MCF 10A (cell line): ENCODE data around the gene RNF14. TPM values are rescaled to one million over a fixed set of nuclear protein-coding genes. Genes with fewer than 3 reads are reported as not detected.

Source experiments
- BruUV-seq: library from RNA; stranded (reverse); fragments of 400-500 nt; replicated peaks from 2 replicates; lab custom pipeline; 2021; lab: Mats Ljungman, UMichigan
- CTCF ChIA-PET: fragments of 300-600 bp; sonication (Branson Sonifier 250); formaldehyde crosslinking; extraction: SDS; loops from one replicate; lab custom pipeline; 2021; ENCODE audit warnings: antibody characterized with exemption, inconsistent platforms; lab: Yijun Ruan, JAX
- POLR2A ChIA-PET: fragments of 300-600, 350-650 bp; sonication (Branson Sonifier 250); formaldehyde crosslinking; extraction: SDS; loops from one replicate; lab custom pipeline; 2020; ENCODE audit warnings: antibody characterized with exemption, inconsistent platforms; lab: Yijun Ruan, JAX
- DNase-seq: peaks from one replicate; pipeline ENCODE4 v3.0.0-alpha.2; 2018; ENCODE audit not compliant: unreplicated experiment
- H3K27ac Mint-ChIP-seq: one replicate; pipeline ENCODE4 v1.8.0; 2022; ENCODE audit warnings: mild to moderate bottlenecking, low read depth, mixed read lengths; ENCODE audit not compliant: unreplicated experiment
- H3K27me3 Mint-ChIP-seq: one replicate; pipeline ENCODE4 v1.8.0; 2022; ENCODE audit warnings: mixed read lengths; ENCODE audit not compliant: insufficient read depth, unreplicated experiment
- H3K36me3 Mint-ChIP-seq: one replicate; pipeline ENCODE4 v1.8.0; 2022; ENCODE audit warnings: mild to moderate bottlenecking, moderate library complexity, mixed read lengths; ENCODE audit not compliant: insufficient read depth, unreplicated experiment
- H3K4me1 Mint-ChIP-seq: one replicate; pipeline ENCODE4 v1.8.0; 2022; ENCODE audit warnings: mixed read lengths; ENCODE audit not compliant: insufficient read depth, unreplicated experiment
- H3K4me3 Mint-ChIP-seq: one replicate; pipeline ENCODE4 v1.8.0; 2022; ENCODE audit warnings: mild to moderate bottlenecking, moderate library complexity, mixed read lengths; ENCODE audit not compliant: unreplicated experiment
- H3K9me3 Mint-ChIP-seq: one replicate; pipeline ENCODE4 v1.8.0; 2022; ENCODE audit warnings: mixed read lengths; ENCODE audit not compliant: unreplicated experiment
- CTCF ChIP-seq: fragments of 200-600 bp; IDR thresholded peaks from one replicate; pipeline ENCODE4 v1.8.0; 2022; ENCODE audit warnings: antibody characterized with exemption, mild to moderate bottlenecking; ENCODE audit not compliant: unreplicated experiment
- intact Hi-C: fragments of 100-400 bp; cut with micrococcal nuclease; formaldehyde crosslinking; loops from 2 replicates; pipeline ENCODE4 v1.14.1; 2022
- total RNA-seq: library from RNA; stranded (reverse); gene quantifications from 2 replicates; pipeline ENCODE4 v1.2.3, GENCODE V29; 2022

The RNF14 gene
- total RNA-seq, 1 experiment from 2014 or later, result 81.3 TPM

- no peaks in the 10 kb centered on the region for H3K9me3 Mint-ChIP-seq
- peak; percentile 78 for DNase-seq
- CTCF ChIA-PET, result interaction anchor here (0.7 to 18.8 kb wide), 17 partner anchors 9 to 311 kb away, joined by 3 to 186 read pairs (median 5); partner anchors contain the start of gene RNF14
- TF ChIP-seq CTCF, result no peak
- H3K27ac Mint-ChIP-seq, result peak within 1 kb of the TSS; percentile 82
- peak within 1 kb of the TSS; percentile 82 for H3K4me3 Mint-ChIP-seq
- no peaks in the 10 kb centered on the region for H3K27me3 Mint-ChIP-seq
- no TSS peak for BruUV-seq
- H3K36me3 Mint-ChIP-seq, result peaks cover 28% of the 10 kb centered on the region
- peaks cover 35% of the 10 kb centered on the region for H3K4me1 Mint-ChIP-seq
- POLR2A ChIA-PET, result interaction anchor here (0.7 to 7.2 kb wide), 27 partner anchors 11 to 500 kb away, joined by 3 to 98 read pairs (median 4); partner anchors contain the start of genes NDFIP1, RNF14 and SPRY4
- intact Hi-C loops, result loop anchor here (1.0 kb wide), 1 partner anchor 131 kb away; no protein-coding TSS in a partner anchor
These were observed 44.0 kb downstream of the RNF14 start, which contains the start of gene GNPDA1 for GRCh38 chr5:142012792-142013388. Gene GNPDA1, minus strand, starts transcription at chr5:142013027. Its CDS starts 992 bp downstream, at chr5:142012035.

DNA sequence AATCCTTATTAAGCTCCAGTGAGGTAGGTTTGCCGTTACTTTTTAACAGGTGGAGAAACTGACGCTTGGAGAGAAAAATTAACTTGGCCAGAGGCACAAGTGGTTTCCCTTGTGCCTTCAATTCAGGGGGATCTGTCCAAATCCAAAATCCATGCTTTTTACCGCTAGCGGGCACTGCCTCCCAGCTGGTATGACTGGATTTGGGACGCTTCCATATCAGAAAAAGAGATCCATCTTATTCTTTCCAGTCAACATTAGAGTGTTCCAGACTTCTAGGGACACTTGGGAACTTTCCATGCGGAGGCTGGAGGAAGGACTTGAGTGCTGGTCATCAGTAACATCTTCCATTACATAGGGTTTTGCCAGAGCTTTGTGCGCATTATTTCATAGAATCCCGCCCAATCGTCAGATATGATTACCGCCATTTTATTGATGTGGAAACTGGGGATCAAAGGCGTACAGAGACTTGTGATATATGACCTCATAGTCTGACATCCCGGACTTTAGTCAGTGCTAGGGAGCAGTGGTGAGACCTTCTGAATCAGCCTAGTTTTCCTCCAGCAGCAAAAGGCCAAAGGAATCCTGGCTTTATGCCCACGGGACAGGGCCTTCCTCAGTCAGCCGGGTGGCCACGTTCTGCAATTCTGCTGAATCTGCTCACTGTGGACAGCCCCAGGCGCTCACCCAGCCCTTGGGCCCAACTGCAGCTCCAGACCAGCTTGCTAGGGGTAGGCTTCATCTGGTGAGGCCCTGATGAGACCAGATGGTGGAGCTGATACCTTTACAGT lies 45.0 kb downstream of the RNF14 start:
- peak overlapping the region; percentile 82 for H3K4me3 Mint-ChIP-seq
- TF ChIP-seq CTCF, result no peak
- H3K27me3 Mint-ChIP-seq, result no peaks in the 10 kb centered on the region
- H3K36me3 Mint-ChIP-seq, result peaks cover 18% of the 10 kb centered on the region
- H3K9me3 Mint-ChIP-seq, result no peaks in the 10 kb centered on the region
- H3K4me1 Mint-ChIP-seq, result peaks cover 35% of the 10 kb centered on the region
- POLR2A ChIA-PET, result interaction anchor here (0.6 to 7.2 kb wide), 21 partner anchors 10 to 399 kb away, joined by 3 to 98 read pairs (median 4); partner anchors contain the start of genes NDFIP1 and RNF14
- no TSS peak for BruUV-seq
- peak overlapping the region; percentile 82 for H3K27ac Mint-ChIP-seq
- intact Hi-C loops, result no loop called here
- CTCF ChIA-PET, result interaction anchor here (0.6 to 18.8 kb wide), 38 partner anchors 10 to 686 kb away, joined by 3 to 186 read pairs (median 4); partner anchors contain the start of genes NDFIP1 and RNF14
- peak; percentile 66 for DNase-seq

- DNase-seq, result peak; percentile 91
- H3K27ac Mint-ChIP-seq, result peak overlapping the region; percentile 63
- no TSS peak for BruUV-seq
- H3K4me3 Mint-ChIP-seq, result peak overlapping the region; percentile 82
- peaks cover under 1% of the 10 kb centered on the region for H3K9me3 Mint-ChIP-seq
- no peaks in the 10 kb centered on the region for H3K27me3 Mint-ChIP-seq
- intact Hi-C loops, result loop anchor here (1.0 to 5.0 kb wide), 6 partner anchors 23 to 532 kb away; partner anchors contain the start of gene RNF14
- POLR2A ChIA-PET, result interaction anchor here (0.5 to 7.2 kb wide), 15 partner anchors 9 to 311 kb away, joined by 3 to 98 read pairs (median 4); partner anchors contain the start of genes NDFIP1 and RNF14
- peak; percentile 47 for TF ChIP-seq CTCF
- peaks cover 35% of the 10 kb centered on the region for H3K4me1 Mint-ChIP-seq
- H3K36me3 Mint-ChIP-seq, result peaks cover 7% of the 10 kb centered on the region
- CTCF ChIA-PET, result interaction anchor here (0.5 to 18.8 kb wide), 43 partner anchors 10 to 1065 kb away, joined by 3 to 186 read pairs (median 3); partner anchors contain the start of genes NDFIP1 and RNF14
These were observed 46.1 kb downstream of the RNF14 start for GRCh38 chr5:142014911-142015584.
